NB4 (cell line): ENCODE results near the gene RAB11FIP3.

Experiments used
- DNase-seq: peaks from one replicate; pipeline ENCODE4 v3.0.0; 2010; ENCODE audit warnings: low read depth
- H3K4me3 ChIP-seq: one replicate; pipeline ENCODE4 v1.5.1; 2011; ENCODE audit warnings: mild to moderate bottlenecking, low read depth, low read length, moderate library complexity
- CTCF ChIP-seq: IDR thresholded peaks from one replicate; pipeline ENCODE4 v1.5.1; 2012; ENCODE audit warnings: low read depth, low read length
- MAX ChIP-seq: IDR thresholded peaks from 2 replicates; pipeline ENCODE4 v1.6.1; 2011; ENCODE audit warnings: low read depth, low read length
- MYC ChIP-seq: IDR thresholded peaks from 2 replicates; pipeline ENCODE4 v1.6.1; 2011; ENCODE audit warnings: low read depth, low read length
- POLR2A ChIP-seq: IDR thresholded peaks from 2 replicates; pipeline ENCODE4 v1.6.1; 2011; ENCODE audit warnings: mild to moderate bottlenecking; ENCODE audit not compliant: insufficient read length; ENCODE audit errors: extremely low read depth

RAB11FIP3 gene

GRCh38 chr16:378821-379182 is 46.6 kb upstream of the RAB11FIP3 start:
- DNase-seq: no peak
- no peak for TF ChIP-seq MAX
- no peak for TF ChIP-seq CTCF
- no peak for TF ChIP-seq POLR2A
- TF ChIP-seq MYC: no peak
- H3K4me3 ChIP-seq: no peak overlapping the region

GRCh38 chr16:379183-379960 is 46.1 kb upstream of the RAB11FIP3 start:
- DNase-seq: no peak
- no peak overlapping the region for H3K4me3 ChIP-seq
- TF ChIP-seq MYC (no peak), MAX (no peak), CTCF (no peak), POLR2A (no peak)

GRCh38 chr16:379961-380761 is 45.3 kb upstream of the RAB11FIP3 start:
- H3K4me3 ChIP-seq: no peak overlapping the region
- TF ChIP-seq MAX: no peak
- TF ChIP-seq POLR2A: no peak
- DNase-seq: no peak

- peak overlapping the region; percentile 49 for H3K4me3 ChIP-seq
- no peak for TF ChIP-seq MAX
- TF ChIP-seq POLR2A: no peak
- no peak for TF ChIP-seq MYC
- TF ChIP-seq CTCF: no peak
- DNase-seq: no peak
Measured at GRCh38 chr16:380762-381011, 44.8 kb upstream of the RAB11FIP3 start.

- DNase-seq: peak; percentile 46
- no peak for TF ChIP-seq POLR2A
- no peak for TF ChIP-seq MYC
- no peak for TF ChIP-seq CTCF
- TF ChIP-seq MAX: no peak
- H3K4me3 ChIP-seq: peak overlapping the region; percentile 49
Measured at GRCh38 chr16:381012-381788, 44.2 kb upstream of the RAB11FIP3 start.
